Hindlimb muscle (tissue), 1 donor: ENCODE data around the gene RAPH1. TPM values are rescaled to one million over a fixed set of nuclear protein-coding genes. Genes with fewer than 3 reads are reported as not detected.
"Not testable (repeated sequence)": the region's sequence is repeated elsewhere in the genome, so short reads cannot be mapped to it uniquely, and the experiment has no call there.

ENCODE experiments used
- DNase-seq: peaks from one replicate; pipeline ENCODE4 v3.0.0-alpha.2; 2013
- polyA plus RNA-seq: library from polyadenylated mRNA; unstranded; fragments of 120-200 nt; gene quantifications from one replicate; pipeline ENCODE4 v1.2.1, GENCODE V29; 2013; ENCODE audit not compliant: insufficient read length

RAPH1 gene
- polyA plus RNA-seq, 1 donor = 40.2 TPM

- no peak for DNase-seq
These were observed 8.8 kb upstream of the RAPH1 start for GRCh38 chr2:203543898-203544328.

- DNase-seq = not testable (repeated sequence)
These were observed 5.5 kb upstream of the RAPH1 start for GRCh38 chr2:203540598-203540997.

DNA sequence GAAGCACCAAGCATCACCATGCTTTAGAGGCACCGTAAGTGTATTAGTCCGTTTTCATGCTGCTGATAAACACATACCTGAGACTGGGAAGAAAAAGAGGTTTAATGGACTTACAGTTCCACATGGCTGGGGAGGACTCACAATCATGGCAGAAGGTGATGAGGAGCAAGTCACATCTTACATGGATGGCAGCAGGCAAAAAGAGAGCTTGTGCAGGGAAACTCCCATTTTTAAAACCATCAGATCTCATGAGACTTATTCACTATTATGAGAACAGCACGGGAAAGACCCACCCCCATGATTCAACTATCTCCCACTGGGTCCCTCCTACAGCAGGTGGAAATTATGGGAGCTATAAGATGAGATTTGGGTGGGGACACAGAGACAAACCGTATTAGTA lies 3.1 kb upstream of the RAPH1 start:
- DNase-seq = not testable (repeated sequence)

DNA sequence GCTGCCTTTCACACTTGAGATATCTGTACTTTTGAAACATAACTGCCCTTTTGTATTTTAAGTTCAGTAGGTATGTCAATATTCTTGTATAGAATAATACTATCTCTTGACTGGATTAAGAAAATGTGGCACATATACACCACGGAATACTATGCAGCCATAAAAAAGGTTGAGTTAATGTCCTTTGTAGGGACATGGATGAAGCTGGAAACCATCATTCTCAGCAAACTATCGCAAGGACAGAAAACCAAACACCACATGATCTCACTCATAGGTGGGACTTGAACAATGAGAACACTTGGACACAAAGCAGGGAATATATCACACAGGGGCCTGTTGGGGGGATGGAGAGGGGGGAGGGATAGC lies 1.5 kb upstream of the RAPH1 start:
- DNase-seq = not testable (repeated sequence)

DNA sequence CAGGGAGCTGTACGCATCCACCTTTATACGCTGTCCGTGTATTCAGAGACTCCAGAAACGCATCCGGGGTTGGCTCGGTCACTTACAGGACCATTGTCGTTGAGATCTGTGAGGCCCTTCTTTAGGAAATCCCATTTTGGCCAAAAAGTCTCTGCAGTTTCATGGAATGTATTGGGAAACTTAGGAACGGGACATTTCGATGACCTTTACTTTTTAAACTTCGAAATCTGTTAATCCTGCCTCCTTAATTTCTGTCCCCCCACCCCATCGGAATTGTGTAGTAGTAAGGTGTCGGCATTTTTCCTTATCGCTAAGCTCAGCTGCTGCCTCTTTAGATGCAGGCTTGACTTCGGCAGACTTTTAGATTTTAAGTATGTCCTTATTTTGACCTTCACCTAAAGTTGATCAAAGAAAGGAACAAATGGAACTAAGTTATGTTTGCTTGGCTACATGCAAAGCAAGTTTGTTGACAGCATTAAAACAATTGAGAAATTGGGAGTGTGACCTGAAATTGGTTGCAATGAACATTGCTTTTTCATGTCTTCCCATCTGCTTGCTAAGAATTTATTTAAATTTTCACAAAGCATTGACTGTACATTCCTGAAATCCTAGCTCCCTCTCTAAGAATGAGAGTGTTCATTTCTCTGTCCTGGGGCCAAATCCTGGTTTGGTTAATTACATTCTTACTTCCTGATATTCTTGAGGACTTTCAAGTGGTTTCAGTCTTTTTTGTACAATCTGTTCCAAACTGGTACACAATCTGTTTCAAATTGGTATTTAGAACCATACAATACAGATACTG lies 884 bp upstream of the RAPH1 start:
- DNase-seq = no peak

GRCh38 chr2:203534621-203535077 lies 452 bp downstream of the RAPH1 start:
- peak; percentile 38 for DNase-seq

DNA sequence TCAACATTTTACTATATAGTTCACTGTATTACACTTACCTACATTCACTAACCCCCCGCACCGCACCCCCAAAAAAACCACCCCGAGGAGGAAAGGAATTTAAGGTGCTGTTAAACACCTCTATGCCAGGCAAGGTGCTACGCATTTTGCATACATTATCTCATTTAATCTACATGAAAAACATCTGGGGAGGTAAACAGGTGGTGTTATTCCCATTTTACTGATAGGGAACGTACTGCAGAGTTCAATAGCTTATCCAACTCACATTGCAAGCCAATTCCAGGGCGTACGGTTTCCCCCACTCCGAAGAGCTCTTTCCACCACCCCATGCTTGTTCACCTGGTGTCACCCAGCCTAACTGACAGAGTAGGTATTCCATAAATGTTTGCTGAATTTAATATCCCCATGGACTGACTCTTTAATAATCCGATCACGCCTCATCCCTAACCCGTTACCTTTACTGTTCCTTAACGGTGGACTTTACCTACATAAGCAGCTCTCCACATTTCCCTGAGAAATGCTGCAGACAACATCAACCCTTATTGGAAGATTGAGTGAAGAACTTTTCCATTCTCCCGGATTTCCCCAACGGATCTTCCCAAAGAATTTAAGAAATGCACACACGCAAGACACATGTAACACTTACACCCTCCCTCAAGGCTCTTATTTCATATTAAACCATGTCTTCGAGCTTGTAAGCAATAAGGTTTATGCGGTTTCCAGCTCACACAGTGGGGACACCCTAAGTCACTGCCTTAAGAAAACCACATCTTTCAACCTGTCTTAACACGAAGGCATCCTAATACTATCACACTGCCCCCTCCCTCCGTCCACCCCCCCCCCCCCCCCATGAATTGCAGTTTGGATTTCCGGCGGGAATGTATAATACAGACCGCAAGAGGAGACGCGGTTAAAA lies 1.2 kb downstream of the RAPH1 start:
- DNase-seq = peak; percentile 46

- DNase-seq = peak; percentile 62
These were observed 2.0 kb downstream of the RAPH1 start for GRCh38 chr2:203532957-203533658.

DNA sequence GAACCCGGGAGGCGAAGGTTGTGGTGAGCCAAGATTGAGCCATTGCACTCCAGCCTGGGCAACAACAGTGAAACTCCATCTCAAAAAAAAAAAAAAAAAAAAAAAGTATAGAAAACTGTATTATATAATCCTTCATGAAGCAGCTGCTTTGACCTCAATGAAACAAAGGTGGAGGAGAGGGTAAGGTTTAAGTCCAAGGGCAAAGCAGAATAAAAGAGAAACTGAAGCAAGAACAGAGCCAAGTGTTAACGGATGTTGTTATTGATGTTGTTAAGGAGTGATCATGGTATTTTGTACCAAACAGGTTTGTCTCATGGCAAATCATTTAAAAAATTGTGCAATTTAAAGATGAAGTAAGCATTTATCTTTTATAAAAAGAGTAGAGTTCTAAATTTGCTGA lies 7.4 kb downstream of the RAPH1 start:
- no peak for DNase-seq

GRCh38 chr2:203513268-203513667 lies 21.8 kb downstream of the RAPH1 start:
- not testable (repeated sequence) for DNase-seq

- no peak for DNase-seq
These were observed 24.2 kb downstream of the RAPH1 start for GRCh38 chr2:203510941-203511305.

DNA sequence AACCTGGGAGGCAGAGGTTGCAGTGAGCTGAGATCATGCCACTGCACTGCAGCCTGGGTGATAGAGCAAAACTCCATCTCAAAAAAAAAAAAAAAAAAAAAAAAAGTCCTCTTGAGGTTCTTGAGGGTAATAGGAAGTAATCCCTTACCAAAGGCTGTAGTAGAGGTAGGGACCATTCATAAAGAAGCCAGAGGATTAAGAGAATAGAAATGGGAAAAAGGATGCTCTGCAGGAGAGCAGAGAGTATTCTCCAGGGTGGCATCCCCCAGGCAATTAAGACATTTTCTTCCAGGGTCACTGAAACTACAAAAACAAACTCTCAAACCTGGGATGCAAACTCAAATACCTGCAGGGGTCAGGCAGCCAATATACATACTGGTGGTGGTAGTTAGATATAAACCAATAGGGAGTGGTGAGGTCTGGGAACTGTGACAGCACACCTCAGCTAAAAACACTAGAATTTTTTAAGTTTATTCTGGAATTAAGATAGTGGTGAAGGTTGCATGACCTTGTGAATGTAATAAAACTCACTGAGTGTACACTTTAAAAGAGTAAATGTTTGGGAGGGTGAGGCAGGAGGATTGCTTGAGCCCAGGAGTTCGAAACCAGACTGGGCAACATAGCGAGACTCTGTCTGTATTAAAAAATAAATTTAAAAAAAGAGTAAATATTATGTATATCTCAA lies 24.7 kb downstream of the RAPH1 start:
- DNase-seq = no peak

- not testable (repeated sequence) for DNase-seq
These were observed 31.6 kb downstream of the RAPH1 start for GRCh38 chr2:203503460-203503859.

DNA sequence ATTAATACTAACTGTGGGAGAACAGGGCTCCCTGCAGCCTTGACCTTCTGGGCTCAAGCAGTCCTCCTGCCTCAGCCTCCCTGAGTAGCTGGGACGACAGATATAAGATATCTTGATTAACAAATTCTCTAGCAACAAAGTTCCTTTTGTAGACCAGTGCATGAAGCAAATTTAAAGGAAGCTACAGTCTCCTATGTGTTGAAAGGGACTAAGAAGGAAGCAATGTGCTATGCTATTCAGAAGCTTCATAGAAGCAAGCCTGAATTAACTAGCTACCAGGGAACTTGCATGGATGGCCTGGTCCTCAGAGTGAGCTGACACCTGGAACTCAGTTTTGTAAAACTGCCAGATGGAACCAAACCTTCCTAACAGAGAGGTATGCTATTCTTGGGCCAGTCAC lies 33.2 kb downstream of the RAPH1 start:
- DNase-seq = no peak

DNA sequence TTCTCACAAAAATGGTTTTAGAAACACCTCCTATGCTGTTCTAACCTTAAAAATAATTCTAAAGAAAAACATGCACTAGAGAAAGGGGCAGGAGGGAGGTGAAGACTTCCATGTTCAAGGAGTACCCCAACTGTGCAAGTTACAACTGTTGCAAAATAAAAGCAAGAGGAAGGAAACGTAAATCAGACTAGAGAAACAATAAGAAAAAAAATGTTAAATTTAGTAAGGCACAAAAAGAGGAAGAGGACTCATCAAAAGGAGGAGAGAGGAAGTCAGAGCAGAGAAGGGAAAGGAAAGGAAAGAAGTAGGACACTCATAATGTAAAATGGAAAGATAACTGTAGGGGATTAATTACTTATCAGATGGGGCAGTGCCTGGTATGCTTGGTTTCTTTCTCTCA lies 34.1 kb downstream of the RAPH1 start:
- DNase-seq = no peak

DNA sequence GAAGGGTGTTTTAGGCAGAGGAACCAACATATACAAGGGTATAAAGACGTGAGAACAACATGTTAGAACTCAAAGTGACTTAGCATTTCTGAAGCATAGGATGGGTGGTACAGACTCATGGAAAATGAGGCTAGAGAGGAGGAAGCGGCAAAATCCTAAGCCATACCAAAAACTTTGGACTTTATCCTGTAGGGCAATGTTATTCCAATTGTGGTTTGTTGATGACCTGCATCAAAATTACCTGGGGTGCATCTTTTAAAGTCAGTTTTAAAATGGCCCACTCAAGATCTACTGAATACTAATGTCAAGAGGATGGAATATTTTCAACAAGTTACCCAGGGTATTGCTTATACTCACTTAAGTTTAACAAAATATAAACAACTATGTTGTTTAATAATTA lies 34.8 kb downstream of the RAPH1 start:
- DNase-seq = no peak

DNA sequence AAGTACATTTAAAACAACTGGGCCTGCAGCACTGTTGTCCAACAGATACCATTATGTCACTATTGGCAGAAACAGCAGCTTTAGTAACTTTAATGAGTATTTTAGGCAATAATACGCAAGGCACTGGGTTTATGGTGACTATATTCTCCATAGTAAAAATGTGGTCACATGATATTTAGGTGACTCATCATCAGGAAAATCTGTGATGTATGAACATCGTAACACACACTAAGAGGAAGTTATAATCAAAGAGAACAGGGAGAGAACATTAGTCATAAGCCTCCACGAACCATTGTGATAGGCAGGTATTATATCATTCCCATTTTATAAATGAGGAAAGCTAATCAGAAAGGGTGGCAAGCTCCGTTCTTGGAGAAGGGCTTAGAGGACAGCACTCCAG lies 36.9 kb downstream of the RAPH1 start:
- DNase-seq = peak; percentile 7

- no peak for DNase-seq
These were observed 42.1 kb downstream of the RAPH1 start for GRCh38 chr2:203492965-203493364.

DNA sequence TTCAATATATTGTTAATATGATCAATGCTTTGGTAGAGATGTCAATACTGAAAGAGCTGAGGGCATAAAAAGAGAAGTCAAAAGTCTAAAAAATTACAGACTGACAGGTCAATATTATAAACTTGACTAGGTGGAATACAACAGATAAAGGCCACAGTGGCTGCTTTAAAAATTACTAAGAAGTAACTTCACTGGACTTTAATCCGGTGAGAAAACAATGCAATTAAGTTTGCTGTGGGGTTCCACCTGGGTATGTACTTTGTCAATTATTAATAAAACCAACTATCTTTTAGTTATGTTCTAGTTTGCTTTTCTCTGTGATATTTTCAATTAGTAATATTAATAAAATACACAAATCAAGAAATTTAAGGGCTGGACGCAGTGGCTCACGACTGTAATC lies 44.7 kb downstream of the RAPH1 start:
- DNase-seq = no peak

DNA sequence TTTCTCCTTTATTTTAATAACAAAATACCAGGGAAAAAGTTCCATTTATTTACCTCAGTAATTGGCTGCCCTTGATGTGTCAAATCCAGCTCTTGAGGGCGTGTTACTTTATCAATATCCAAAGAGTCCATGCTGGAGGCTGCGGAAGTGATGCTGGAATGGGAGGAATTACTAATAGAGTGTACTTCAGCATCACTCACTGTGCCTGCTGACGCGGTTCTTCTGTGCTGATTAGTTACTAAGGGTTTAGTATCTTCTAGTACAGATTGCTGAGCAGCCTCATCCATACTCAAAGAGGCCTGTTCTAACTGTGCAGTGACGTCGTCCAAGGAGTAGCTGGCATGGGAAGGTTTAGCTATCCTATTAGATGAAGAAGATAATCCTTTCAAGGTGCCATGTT lies 45.6 kb downstream of the RAPH1 start:
- DNase-seq = no peak

- no peak for DNase-seq
These were observed 50.6 kb downstream of the RAPH1 start for GRCh38 chr2:203484266-203485112.
